ENCODE measurements around the gene PTCHD4.

DNA sequence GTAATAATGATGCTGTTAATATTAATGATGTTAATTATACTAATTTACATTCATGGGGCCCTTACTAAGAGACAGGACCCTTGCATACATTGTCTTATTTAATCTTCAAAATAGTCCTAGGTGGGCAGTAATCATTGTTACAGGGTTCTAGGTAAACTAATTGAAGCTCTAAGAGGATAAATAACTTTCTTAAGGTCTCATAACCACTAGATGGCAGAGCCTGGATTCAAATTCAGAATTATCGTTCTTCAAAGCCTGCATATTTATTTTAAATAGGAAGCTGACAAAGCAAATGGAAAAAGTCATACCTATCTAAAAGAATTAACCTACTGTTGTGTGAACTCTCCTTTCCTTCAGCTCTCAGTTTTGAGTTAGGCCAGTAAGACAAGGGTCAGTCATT, 23.5 kb downstream of the PTCHD4 start:
- TF ChIP-seq, protein P1, sequence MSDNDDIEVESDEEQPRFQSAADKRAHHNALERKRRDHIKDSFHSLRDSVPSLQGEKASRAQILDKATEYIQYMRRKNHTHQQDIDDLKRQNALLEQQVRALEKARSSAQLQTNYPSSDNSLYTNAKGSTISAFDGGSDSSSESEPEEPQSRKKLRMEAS (IDR thresholded peaks at IDR 0.05), result no peak
- TF ChIP-seq, protein P2, sequence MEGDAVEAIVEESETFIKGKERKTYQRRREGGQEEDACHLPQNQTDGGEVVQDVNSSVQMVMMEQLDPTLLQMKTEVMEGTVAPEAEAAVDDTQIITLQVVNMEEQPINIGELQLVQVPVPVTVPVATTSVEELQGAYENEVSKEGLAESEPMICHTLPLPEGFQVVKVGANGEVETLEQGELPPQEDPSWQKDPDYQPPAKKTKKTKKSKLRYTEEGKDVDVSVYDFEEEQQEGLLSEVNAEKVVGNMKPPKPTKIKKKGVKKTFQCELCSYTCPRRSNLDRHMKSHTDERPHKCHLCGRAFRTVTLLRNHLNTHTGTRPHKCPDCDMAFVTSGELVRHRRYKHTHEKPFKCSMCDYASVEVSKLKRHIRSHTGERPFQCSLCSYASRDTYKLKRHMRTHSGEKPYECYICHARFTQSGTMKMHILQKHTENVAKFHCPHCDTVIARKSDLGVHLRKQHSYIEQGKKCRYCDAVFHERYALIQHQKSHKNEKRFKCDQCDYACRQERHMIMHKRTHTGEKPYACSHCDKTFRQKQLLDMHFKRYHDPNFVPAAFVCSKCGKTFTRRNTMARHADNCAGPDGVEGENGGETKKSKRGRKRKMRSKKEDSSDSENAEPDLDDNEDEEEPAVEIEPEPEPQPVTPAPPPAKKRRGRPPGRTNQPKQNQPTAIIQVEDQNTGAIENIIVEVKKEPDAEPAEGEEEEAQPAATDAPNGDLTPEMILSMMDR (IDR thresholded peaks at IDR 0.05; ENCODE audit: low read depth, low read length, missing input control), result no peak
- TF ChIP-seq GABPA (IDR thresholded peaks at IDR 0.05 in 1 of 2, conservative IDR thresholded peaks at IDR 0.05 in 1 of 2) (no peak), RAD21 (IDR thresholded peaks at IDR 0.05) (peak; percentile 61), TAF1 (conservative IDR thresholded peaks at IDR 0.05) (no peak), EGR1 (IDR thresholded peaks at IDR 0.05; ENCODE audit: low read depth in 2 of 2) (no peak), NR2F2 (IDR thresholded peaks at IDR 0.05) (no peak), YY1 (IDR thresholded peaks at IDR 0.05) (no peak), FOXA2 (IDR thresholded peaks at IDR 0.05) (no peak), RXRA (IDR thresholded peaks at IDR 0.05) (no peak), JUND (IDR thresholded peaks at IDR 0.05) (no peak), HNF4G (IDR thresholded peaks at IDR 0.05) (no peak)
- TF ChIP-seq, protein P3, sequence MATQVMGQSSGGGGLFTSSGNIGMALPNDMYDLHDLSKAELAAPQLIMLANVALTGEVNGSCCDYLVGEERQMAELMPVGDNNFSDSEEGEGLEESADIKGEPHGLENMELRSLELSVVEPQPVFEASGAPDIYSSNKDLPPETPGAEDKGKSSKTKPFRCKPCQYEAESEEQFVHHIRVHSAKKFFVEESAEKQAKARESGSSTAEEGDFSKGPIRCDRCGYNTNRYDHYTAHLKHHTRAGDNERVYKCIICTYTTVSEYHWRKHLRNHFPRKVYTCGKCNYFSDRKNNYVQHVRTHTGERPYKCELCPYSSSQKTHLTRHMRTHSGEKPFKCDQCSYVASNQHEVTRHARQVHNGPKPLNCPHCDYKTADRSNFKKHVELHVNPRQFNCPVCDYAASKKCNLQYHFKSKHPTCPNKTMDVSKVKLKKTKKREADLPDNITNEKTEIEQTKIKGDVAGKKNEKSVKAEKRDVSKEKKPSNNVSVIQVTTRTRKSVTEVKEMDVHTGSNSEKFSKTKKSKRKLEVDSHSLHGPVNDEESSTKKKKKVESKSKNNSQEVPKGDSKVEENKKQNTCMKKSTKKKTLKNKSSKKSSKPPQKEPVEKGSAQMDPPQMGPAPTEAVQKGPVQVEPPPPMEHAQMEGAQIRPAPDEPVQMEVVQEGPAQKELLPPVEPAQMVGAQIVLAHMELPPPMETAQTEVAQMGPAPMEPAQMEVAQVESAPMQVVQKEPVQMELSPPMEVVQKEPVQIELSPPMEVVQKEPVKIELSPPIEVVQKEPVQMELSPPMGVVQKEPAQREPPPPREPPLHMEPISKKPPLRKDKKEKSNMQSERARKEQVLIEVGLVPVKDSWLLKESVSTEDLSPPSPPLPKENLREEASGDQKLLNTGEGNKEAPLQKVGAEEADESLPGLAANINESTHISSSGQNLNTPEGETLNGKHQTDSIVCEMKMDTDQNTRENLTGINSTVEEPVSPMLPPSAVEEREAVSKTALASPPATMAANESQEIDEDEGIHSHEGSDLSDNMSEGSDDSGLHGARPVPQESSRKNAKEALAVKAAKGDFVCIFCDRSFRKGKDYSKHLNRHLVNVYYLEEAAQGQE (IDR thresholded peaks at IDR 0.05), result no peak
